Fibroblast of the conjunctiva (primary cell): ENCODE data around the gene AREL1.

Experiments used
- DNase-seq: peaks from one replicate; pipeline ENCODE4 v3.0.0-alpha.2; 2010; ENCODE audit warnings: low read depth

AREL1 gene

DNA sequence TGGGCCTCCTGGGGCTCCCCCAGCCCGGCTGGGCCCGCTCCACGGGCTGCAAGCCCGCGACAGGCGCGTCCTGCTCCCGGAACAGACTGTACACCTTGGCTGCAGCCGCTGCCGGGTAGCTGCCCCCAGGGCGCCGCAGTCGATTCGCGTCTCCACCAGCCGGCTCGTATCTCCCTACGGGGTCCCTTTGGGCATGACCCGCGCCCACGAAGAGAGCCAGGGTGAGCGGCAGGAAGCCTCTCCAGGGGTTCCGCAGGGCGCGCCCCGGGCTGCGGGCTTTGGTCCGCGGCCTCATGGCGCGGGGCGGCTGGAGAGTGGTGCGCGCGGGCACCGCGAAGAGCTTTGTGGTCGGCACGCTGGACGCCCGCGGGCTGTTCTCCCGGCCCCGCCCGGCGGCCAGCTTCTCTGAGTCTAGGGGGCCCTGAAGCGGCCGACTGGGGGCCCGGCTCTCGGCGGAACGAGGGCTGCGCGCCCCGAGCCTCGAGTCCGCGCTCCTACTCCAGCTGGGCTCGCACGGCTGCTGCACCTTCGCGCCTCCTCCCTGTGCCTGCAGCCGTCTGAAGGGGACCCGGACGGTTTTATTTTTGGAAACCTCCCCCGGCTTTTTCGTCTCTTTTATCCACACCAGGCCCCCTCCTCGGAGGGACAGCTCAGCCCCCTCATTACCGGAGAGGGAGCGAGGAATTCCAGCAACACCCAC, 101.1 kb downstream of the AREL1 start, which contains the start of gene LTBP2:
Gene LTBP2, minus strand, starts transcription at position 588 of the 700 bp plus-strand sequence. Its CDS starts 293 bp downstream, at position 295.
- no peak for DNase-seq
